ENCODE results near the gene RPS15. TPM values are rescaled to one million over a fixed set of nuclear protein-coding genes. Genes with fewer than 3 reads are reported as not detected.

The RPS15 gene
- polyA plus RNA-seq, 1 of the 3 experiments (the other 2 are of a cell fraction) = 3,749 TPM

DNA sequence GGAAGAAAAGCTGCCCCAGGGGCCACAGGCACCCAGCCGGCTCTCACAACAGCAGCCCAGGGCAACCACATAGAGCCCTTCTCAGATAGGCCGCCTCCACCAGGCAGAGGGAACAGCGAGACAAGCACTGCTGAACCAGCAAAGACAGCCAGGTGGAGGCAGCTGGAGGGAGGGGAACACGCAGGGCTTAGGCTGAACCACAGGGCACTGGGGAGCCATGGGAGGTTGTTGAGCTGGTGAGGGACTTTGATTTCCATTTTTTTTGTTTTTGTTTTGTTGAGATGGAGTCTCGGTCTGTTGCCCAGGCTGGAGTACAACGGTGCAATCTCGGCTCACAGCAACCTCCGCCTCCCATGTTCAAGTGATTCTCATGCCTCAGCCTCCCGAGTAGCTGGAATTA is 40.4 kb upstream of the RPS15 start:
- H3K9me3 ChIP-seq = no peaks in the 10 kb centered on the region
- CTCF ChIA-PET = interaction anchor here (1.3 to 2.5 kb wide), 4 partner anchors 11 to 148 kb away, joined by 3 to 7 read pairs (median 6); no protein-coding TSS in a partner anchor
- no peaks in the 10 kb centered on the region for H4K20me1 ChIP-seq (ENCODE audit: insufficient read depth)
- H3K79me2 ChIP-seq (ENCODE audit: insufficient read depth) = peaks cover 12% of the 10 kb centered on the region; the same call in 1 of the 2 replicates
- TF ChIP-seq FOXJ3 (CRISPR knock-in tag; IDR thresholded peaks at IDR 0.05) (no peak), JUND (IDR thresholded peaks at IDR 0.05) (no peak), RFX5 (IDR thresholded peaks at IDR 0.05; ENCODE audit: low read length) (no peak), ELF1 (IDR thresholded peaks at IDR 0.05) (no peak), RXRA (IDR thresholded peaks at IDR 0.05; ENCODE audit: borderline replicate concordance, low read depth) (no peak), RCOR1 (IDR thresholded peaks at IDR 0.05; ENCODE audit: low read length) (no peak), TAF1 (IDR thresholded peaks at IDR 0.05; ENCODE audit: borderline replicate concordance, low read depth, low read length) (no peak), GATA2 (CRISPR knock-in tag; IDR thresholded peaks at IDR 0.05) (no peak)
- TF ChIP-seq, protein P1, sequence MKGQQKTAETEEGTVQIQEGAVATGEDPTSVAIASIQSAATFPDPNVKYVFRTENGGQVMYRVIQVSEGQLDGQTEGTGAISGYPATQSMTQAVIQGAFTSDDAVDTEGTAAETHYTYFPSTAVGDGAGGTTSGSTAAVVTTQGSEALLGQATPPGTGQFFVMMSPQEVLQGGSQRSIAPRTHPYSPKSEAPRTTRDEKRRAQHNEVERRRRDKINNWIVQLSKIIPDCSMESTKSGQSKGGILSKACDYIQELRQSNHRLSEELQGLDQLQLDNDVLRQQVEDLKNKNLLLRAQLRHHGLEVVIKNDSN (IDR thresholded peaks at IDR 0.05; ENCODE audit: borderline replicate concordance, low read depth) = no peak
- TF ChIP-seq, protein P2, sequence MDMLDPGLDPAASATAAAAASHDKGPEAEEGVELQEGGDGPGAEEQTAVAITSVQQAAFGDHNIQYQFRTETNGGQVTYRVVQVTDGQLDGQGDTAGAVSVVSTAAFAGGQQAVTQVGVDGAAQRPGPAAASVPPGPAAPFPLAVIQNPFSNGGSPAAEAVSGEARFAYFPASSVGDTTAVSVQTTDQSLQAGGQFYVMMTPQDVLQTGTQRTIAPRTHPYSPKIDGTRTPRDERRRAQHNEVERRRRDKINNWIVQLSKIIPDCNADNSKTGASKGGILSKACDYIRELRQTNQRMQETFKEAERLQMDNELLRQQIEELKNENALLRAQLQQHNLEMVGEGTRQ (IDR thresholded peaks at IDR 0.05; ENCODE audit: borderline replicate concordance, low read depth, low read length) = no peak
- TF ChIP-seq, protein P3, sequence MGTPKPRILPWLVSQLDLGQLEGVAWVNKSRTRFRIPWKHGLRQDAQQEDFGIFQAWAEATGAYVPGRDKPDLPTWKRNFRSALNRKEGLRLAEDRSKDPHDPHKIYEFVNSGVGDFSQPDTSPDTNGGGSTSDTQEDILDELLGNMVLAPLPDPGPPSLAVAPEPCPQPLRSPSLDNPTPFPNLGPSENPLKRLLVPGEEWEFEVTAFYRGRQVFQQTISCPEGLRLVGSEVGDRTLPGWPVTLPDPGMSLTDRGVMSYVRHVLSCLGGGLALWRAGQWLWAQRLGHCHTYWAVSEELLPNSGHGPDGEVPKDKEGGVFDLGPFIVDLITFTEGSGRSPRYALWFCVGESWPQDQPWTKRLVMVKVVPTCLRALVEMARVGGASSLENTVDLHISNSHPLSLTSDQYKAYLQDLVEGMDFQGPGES (IDR thresholded peaks at IDR 0.05; ENCODE audit: low read depth, low read length) = no peak
- H3K4me3 ChIP-seq (ENCODE audit: low read depth in 2 of 2, low read length in 1 of 2) = no peak overlapping the region
- peaks cover 0 to 6% of the 10 kb centered on the region in 2 experiments; a peak in 1 of 4 replicates for H3K4me1 ChIP-seq (ENCODE audit: control insufficient read depth in 1 of 2, insufficient read depth in 2 of 2, low read depth in 1 of 2, low read length in 1 of 2)
- no peak overlapping the region for H3K9ac ChIP-seq
- H3K27ac ChIP-seq (ENCODE audit: low read depth in 2 of 2, low read length in 1 of 2) = no peak overlapping the region
- no peaks in the 10 kb centered on the region for H3K9me2 ChIP-seq
- 96% methylated on average over 9 of the region's 9 CpGs for WGBS (ENCODE audit: low lambda C conversion rate)
- H3F3A ChIP-seq (replicated peaks; ENCODE audit: insufficient read depth) = peaks cover 8% of the 10 kb centered on the region
- H2AFZ ChIP-seq (ENCODE audit: low read depth) = no peak overlapping the region
- POLR2A ChIA-PET = no interaction called here
- no peak for DNase-seq
- H3K4me2 ChIP-seq = no peak overlapping the region
- H3K36me3 ChIP-seq (replicated peaks in 1 of 2; ENCODE audit: control insufficient read depth in 1 of 2, insufficient read depth in 2 of 2, low read length in 1 of 2) = peaks cover 0 to 5% of the 10 kb centered on the region in 2 experiments
- H3K27me3 ChIP-seq (ENCODE audit: insufficient read depth) = no peaks in the 10 kb centered on the region

DNA sequence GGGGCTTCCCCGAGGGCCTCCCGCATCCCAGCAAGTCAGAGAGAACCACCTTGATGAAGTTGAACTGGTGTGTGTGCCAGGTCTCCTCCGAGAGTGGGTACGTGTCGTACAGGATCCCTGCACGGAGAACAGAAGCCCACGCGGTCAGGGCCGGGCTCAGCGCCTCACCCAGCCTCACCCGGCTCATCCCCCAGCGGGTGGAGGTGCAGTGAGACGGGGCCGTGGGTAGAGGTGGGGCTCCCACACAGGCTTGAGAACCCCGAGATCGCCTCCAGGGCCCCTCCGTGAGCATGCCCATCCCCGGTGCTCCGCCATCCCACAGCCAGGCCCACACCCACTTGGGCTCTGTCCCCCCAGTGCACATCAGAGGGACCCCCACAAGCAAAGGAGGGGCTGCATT is 39.1 kb upstream of the RPS15 start:
- DNase-seq = no peak
- ChIA-PET POLR2A (no interaction called here), CTCF (interaction anchor here (2.1 kb wide), 1 partner anchor 84 kb away, joined by 7 read pairs; no protein-coding TSS in a partner anchor)
- Histone ChIP-seq H4K20me1 (ENCODE audit: insufficient read depth) (no peaks in the 10 kb centered on the region), H3K36me3 (replicated peaks in 1 of 2; ENCODE audit: control insufficient read depth in 1 of 2, insufficient read depth in 2 of 2, low read length in 1 of 2) (no peaks in the 10 kb centered on the region), H3K4me3 (ENCODE audit: low read depth in 2 of 2, low read length in 1 of 2) (no peak overlapping the region), H3K9me2 (no peaks in the 10 kb centered on the region), H3K4me1 (ENCODE audit: control insufficient read depth in 1 of 2, insufficient read depth in 2 of 2, low read depth in 1 of 2, low read length in 1 of 2) (peaks cover 0 to 6% of the 10 kb centered on the region in 2 experiments; a peak in 1 of 4 replicates), H3K4me2 (no peak overlapping the region), H3F3A (replicated peaks; ENCODE audit: insufficient read depth) (peaks cover 4% of the 10 kb centered on the region), H2AFZ (ENCODE audit: low read depth) (no peak overlapping the region), H3K9ac (no peak overlapping the region), H3K27me3 (ENCODE audit: insufficient read depth) (no peaks in the 10 kb centered on the region), H3K9me3 (no peaks in the 10 kb centered on the region), H3K27ac (ENCODE audit: low read depth in 2 of 2, low read length in 1 of 2) (no peak overlapping the region), H3K79me2 (ENCODE audit: insufficient read depth) (peaks cover 12% of the 10 kb centered on the region; the same call in 1 of the 2 replicates)
- WGBS (ENCODE audit: low lambda C conversion rate) = 92% methylated on average over 5 of the region's 19 CpGs
- TF ChIP-seq, protein P4, sequence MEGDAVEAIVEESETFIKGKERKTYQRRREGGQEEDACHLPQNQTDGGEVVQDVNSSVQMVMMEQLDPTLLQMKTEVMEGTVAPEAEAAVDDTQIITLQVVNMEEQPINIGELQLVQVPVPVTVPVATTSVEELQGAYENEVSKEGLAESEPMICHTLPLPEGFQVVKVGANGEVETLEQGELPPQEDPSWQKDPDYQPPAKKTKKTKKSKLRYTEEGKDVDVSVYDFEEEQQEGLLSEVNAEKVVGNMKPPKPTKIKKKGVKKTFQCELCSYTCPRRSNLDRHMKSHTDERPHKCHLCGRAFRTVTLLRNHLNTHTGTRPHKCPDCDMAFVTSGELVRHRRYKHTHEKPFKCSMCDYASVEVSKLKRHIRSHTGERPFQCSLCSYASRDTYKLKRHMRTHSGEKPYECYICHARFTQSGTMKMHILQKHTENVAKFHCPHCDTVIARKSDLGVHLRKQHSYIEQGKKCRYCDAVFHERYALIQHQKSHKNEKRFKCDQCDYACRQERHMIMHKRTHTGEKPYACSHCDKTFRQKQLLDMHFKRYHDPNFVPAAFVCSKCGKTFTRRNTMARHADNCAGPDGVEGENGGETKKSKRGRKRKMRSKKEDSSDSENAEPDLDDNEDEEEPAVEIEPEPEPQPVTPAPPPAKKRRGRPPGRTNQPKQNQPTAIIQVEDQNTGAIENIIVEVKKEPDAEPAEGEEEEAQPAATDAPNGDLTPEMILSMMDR (IDR thresholded peaks at IDR 0.05) = no peak
- TF ChIP-seq, protein P3 (IDR thresholded peaks at IDR 0.05; ENCODE audit: low read depth, low read length) = no peak
- TF ChIP-seq, protein P5, sequence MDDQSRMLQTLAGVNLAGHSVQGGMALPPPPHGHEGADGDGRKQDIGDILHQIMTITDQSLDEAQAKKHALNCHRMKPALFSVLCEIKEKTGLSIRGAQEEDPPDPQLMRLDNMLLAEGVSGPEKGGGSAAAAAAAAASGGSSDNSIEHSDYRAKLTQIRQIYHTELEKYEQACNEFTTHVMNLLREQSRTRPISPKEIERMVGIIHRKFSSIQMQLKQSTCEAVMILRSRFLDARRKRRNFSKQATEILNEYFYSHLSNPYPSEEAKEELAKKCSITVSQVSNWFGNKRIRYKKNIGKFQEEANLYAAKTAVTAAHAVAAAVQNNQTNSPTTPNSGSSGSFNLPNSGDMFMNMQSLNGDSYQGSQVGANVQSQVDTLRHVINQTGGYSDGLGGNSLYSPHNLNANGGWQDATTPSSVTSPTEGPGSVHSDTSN (IDR thresholded peaks at IDR 0.05) = no peak
- TF ChIP-seq, protein P6, sequence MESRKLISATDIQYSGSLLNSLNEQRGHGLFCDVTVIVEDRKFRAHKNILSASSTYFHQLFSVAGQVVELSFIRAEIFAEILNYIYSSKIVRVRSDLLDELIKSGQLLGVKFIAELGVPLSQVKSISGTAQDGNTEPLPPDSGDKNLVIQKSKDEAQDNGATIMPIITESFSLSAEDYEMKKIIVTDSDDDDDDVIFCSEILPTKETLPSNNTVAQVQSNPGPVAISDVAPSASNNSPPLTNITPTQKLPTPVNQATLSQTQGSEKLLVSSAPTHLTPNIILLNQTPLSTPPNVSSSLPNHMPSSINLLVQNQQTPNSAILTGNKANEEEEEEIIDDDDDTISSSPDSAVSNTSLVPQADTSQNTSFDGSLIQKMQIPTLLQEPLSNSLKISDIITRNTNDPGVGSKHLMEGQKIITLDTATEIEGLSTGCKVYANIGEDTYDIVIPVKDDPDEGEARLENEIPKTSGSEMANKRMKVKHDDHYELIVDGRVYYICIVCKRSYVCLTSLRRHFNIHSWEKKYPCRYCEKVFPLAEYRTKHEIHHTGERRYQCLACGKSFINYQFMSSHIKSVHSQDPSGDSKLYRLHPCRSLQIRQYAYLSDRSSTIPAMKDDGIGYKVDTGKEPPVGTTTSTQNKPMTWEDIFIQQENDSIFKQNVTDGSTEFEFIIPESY (IDR thresholded peaks at IDR 0.05; ENCODE audit: borderline replicate concordance, low read depth) = no peak
- no peak for TF ChIP-seq MEF2A (IDR thresholded peaks at IDR 0.05; ENCODE audit: borderline replicate concordance, low read depth)
- no peak for TF ChIP-seq SIN3A (IDR thresholded peaks at IDR 0.05; ENCODE audit: borderline replicate concordance, low read depth, low read length)
- no peak for TF ChIP-seq POLR2AphosphoS5 (IDR thresholded peaks at IDR 0.05; ENCODE audit: low read depth, low read length)
- no peak for TF ChIP-seq FOSL2 (IDR thresholded peaks at IDR 0.05; ENCODE audit: borderline replicate concordance, low read depth)
- TF ChIP-seq FOXJ3 (CRISPR knock-in tag; IDR thresholded peaks at IDR 0.05) = no peak
- TF ChIP-seq NFIC (IDR thresholded peaks at IDR 0.05; ENCODE audit: borderline replicate concordance) = no peak

Measured in SK-N-SH (cell line).